ENCODE measurements around the gene TRAF1. TPM values are rescaled to one million over a fixed set of nuclear protein-coding genes. Genes with fewer than 3 reads are reported as not detected.

TRAF1 gene
- total and polyA plus RNA-seq, 2 donors (not counting 1 experiment from before 2014, with no cell fraction given), result 0.58 to 3.8 TPM

- TF ChIP-seq EZH2 (IDR thresholded peaks at IDR 0.05; ENCODE audit: low read length, missing control alignments), result no peak
- no peak for TF ChIP-seq CTCF (conservative IDR thresholded peaks at IDR 0.05 in 1 of 2, IDR thresholded peaks at IDR 0.05 in 1 of 2; ENCODE audit: low read depth in 1 of 2, low read length in 2 of 2)
- peaks cover 15% of the 10 kb centered on the region for H3K79me2 ChIP-seq (ENCODE audit: control insufficient read depth, insufficient read depth, low read length)
- no peak overlapping the region for H3K27ac ChIP-seq (ENCODE audit: insufficient read depth, low read length)
- no peak overlapping the region for H3K4me2 ChIP-seq (ENCODE audit: extremely low read depth, insufficient read depth, low read length)
- H3K36me3 ChIP-seq (ENCODE audit: control insufficient read depth, insufficient read depth, low read length), result no peaks in the 10 kb centered on the region
- H3K4me3 ChIP-seq (replicated peaks in 1 of 4; ENCODE audit: control extremely low read depth in 1 of 4, insufficient read depth in 1 of 4, low read depth in 3 of 4, low read length in 4 of 4), result no peak overlapping the region
- no peak overlapping the region for H2AFZ ChIP-seq (ENCODE audit: low read length)
- no peaks in the 10 kb centered on the region for H4K20me1 ChIP-seq (ENCODE audit: control insufficient read depth, extremely low read depth, insufficient read depth, low read length)
- H3K9ac ChIP-seq (ENCODE audit: insufficient read depth, low read length), result no peak overlapping the region
- peaks cover 5% of the 10 kb centered on the region for H3K27me3 ChIP-seq (ENCODE audit: control insufficient read depth, insufficient read depth, low read length)
- H3K4me1 ChIP-seq (ENCODE audit: control insufficient read depth, extremely low read depth, insufficient read depth, low read length), result peaks cover 8% of the 10 kb centered on the region
- no peak for DNase-seq (ENCODE audit: low read depth in 2 of 2)
- no peaks in the 10 kb centered on the region for H3K9me3 ChIP-seq (ENCODE audit: control insufficient read depth, insufficient read depth, low read depth, low read length)
Measured at GRCh38 chr9:120879446-120879845, 47.1 kb downstream of the TRAF1 start.

GRCh38 chr9:120878188-120879130, 48.1 kb downstream of the TRAF1 start:
- Histone ChIP-seq H3K4me1 (ENCODE audit: control insufficient read depth, extremely low read depth, insufficient read depth, low read length) (peaks cover 8% of the 10 kb centered on the region), H3K4me2 (ENCODE audit: extremely low read depth, insufficient read depth, low read length) (no peak overlapping the region), H2AFZ (ENCODE audit: low read length) (no peak overlapping the region), H4K20me1 (ENCODE audit: control insufficient read depth, extremely low read depth, insufficient read depth, low read length) (no peaks in the 10 kb centered on the region), H3K4me3 (replicated peaks in 1 of 4; ENCODE audit: control extremely low read depth in 1 of 4, insufficient read depth in 1 of 4, low read depth in 3 of 4, low read length in 4 of 4) (no peak overlapping the region), H3K27me3 (ENCODE audit: control insufficient read depth, insufficient read depth, low read length) (peaks cover 5% of the 10 kb centered on the region), H3K79me2 (ENCODE audit: control insufficient read depth, insufficient read depth, low read length) (peaks cover 15% of the 10 kb centered on the region), H3K9ac (ENCODE audit: insufficient read depth, low read length) (no peak overlapping the region), H3K36me3 (ENCODE audit: control insufficient read depth, insufficient read depth, low read length) (peaks cover 6% of the 10 kb centered on the region), H3K9me3 (ENCODE audit: control insufficient read depth, insufficient read depth, low read depth, low read length) (no peaks in the 10 kb centered on the region), H3K27ac (ENCODE audit: insufficient read depth, low read length) (no peak overlapping the region)
- TF ChIP-seq EZH2 (IDR thresholded peaks at IDR 0.05; ENCODE audit: low read length, missing control alignments) (no peak), CTCF (conservative IDR thresholded peaks at IDR 0.05 in 1 of 2, IDR thresholded peaks at IDR 0.05 in 1 of 2; ENCODE audit: low read depth in 1 of 2, low read length in 2 of 2) (no peak)
- DNase-seq (ENCODE audit: low read depth in 2 of 2), result no peak

GRCh38 chr9:120877276-120878034, 49.1 kb downstream of the TRAF1 start:
- Histone ChIP-seq H3K36me3 (ENCODE audit: control insufficient read depth, insufficient read depth, low read length) (peaks cover 9% of the 10 kb centered on the region), H3K4me1 (ENCODE audit: control insufficient read depth, extremely low read depth, insufficient read depth, low read length) (peaks cover 8% of the 10 kb centered on the region), H3K27me3 (ENCODE audit: control insufficient read depth, insufficient read depth, low read length) (no peaks in the 10 kb centered on the region), H3K4me2 (ENCODE audit: extremely low read depth, insufficient read depth, low read length) (peak overlapping the region; percentile 99), H3K27ac (ENCODE audit: insufficient read depth, low read length) (peak overlapping the region; percentile 88), H3K9me3 (ENCODE audit: control insufficient read depth, insufficient read depth, low read depth, low read length) (no peaks in the 10 kb centered on the region), H3K9ac (ENCODE audit: insufficient read depth, low read length) (peak overlapping the region; percentile 62), H3K4me3 (replicated peaks in 1 of 4; ENCODE audit: control extremely low read depth in 1 of 4, insufficient read depth in 1 of 4, low read depth in 3 of 4, low read length in 4 of 4) (peak overlapping the region; percentile 58 to 77 (median 66)), H3K79me2 (ENCODE audit: control insufficient read depth, insufficient read depth, low read length) (peaks cover 15% of the 10 kb centered on the region), H4K20me1 (ENCODE audit: control insufficient read depth, extremely low read depth, insufficient read depth, low read length) (no peaks in the 10 kb centered on the region), H2AFZ (ENCODE audit: low read length) (peak overlapping the region; percentile 99)
- TF ChIP-seq EZH2 (IDR thresholded peaks at IDR 0.05; ENCODE audit: low read length, missing control alignments) (no peak), CTCF (conservative IDR thresholded peaks at IDR 0.05 in 1 of 2, IDR thresholded peaks at IDR 0.05 in 1 of 2; ENCODE audit: low read depth in 1 of 2, low read length in 2 of 2) (peak in 1 of 2 donors; percentile 17)
- peak; percentile 55 to 56 for DNase-seq (ENCODE audit: low read depth in 2 of 2)
